GM12874 (cell line): Measurements from ENCODE around the gene KHDRBS2.

Experiments used
- CTCF ChIP-seq: IDR thresholded peaks from 2 replicates; pipeline ENCODE4 v1.5.1; 2011; ENCODE audit warnings: low read depth, mild to moderate bottlenecking, control low read depth, low read length, moderate library complexity; ENCODE audit not compliant: insufficient read depth

KHDRBS2 gene

GRCh38 chr6:61817716-61818115 lies 468.3 kb downstream of the KHDRBS2 start:
- no peak for TF ChIP-seq CTCF

DNA sequence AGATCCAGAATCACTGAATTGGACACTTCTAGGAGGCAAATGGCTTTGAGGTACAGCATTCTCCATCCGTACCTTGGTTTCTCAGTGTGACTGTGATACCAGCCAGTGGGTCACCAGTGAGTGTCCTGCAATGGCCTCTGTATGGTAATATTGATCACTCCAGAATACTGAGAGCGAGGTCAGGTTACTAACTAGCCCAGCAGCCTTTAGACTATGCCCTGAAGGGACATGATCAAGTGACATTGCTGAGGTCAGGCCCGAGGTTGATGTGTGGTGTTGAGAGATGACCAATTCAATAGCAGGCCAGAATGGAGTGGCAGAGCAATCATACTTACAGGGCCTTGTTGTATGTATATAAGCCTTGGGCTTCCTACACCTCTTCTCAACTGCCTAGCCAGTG lies 476.0 kb downstream of the KHDRBS2 start:
- no peak for TF ChIP-seq CTCF

DNA sequence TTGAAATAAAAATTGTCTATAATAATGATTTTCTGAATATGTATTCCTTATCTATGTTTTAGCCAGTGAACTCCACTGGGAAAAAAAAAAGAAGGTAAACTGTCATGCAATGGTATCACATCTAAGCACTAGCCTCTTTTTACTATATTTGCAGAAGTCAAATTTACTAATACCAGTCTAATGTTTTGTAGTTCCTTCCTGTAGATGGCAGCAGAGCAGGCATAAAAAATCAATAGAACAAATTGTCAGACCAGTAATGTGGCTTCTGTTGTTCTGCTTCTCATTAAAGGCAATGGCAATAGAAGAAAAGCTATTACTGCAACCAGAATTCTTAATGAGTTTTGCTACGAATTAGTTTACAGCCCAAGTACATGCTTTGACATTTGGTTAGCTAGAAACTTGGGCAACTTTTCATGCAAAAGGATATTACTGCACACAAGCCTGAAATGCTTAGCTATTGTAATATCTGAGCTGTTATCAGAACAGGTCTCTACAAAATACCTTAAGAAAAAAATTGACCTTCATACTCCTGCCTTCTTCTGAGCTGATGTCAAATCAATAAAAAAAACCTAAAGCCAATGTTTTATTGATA lies 476.9 kb downstream of the KHDRBS2 start:
- peak; percentile 16; the same call in 1 of the 2 replicates for TF ChIP-seq CTCF

DNA sequence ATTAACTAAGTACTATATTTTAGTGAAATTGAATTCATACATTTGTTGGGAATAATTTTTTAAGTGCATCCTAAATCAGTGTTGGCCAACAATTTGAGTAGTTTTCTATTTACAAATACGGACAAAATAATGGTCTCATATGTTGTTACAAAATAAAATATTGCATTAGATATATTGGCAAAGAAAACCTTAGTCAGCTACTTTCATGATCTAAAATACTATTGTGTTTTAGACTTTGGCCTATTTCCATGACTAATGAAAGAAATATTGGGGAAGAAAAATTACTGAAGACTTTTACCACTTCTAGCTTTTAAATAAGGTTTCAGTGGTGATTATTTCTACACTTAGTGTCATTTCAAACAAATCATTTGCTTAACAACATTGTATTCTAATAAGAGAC lies 498.0 kb downstream of the KHDRBS2 start:
- TF ChIP-seq CTCF = no peak

DNA sequence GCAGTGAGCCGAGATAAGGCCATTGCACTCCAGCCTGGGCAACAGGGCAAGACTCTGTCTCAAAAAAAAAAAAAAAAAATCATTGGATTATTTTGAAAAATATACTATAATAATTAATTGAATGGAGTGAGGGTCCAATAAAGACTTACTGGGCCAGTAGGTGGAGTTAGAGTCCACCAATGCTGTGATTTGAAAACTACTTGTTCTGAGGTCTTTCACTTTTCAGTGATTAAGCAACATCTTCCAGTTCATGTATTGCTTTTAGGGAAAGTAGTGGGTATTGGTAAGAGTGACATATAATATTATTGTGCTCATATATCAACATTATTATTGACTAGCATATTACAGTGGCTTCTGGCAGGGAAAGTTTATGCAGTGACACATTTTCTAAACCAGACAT lies 530.3 kb downstream of the KHDRBS2 start:
- no peak for TF ChIP-seq CTCF

DNA sequence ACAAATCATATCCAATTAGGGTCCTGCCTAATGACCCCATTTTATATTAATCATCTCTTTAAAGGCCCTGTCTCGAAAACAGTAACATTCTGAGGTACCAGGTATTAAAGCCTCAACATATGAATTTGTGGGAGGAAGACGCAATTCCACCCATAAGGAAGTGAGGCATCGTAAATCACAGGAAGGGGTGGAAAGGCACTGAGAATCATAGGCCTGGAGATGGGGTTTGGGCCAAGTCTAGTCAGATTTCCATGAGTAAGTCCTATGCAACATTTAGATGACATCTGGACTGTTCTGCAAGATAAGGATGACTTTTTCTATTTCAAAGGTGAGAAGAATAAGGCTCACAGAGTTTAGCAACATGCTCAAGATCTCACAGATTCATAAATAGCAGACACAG lies 534.0 kb downstream of the KHDRBS2 start:
- no peak for TF ChIP-seq CTCF

GRCh38 chr6:61745994-61746393 lies 540.0 kb downstream of the KHDRBS2 start:
- TF ChIP-seq CTCF = no peak
